Activated CD8-positive, alpha-beta memory T cell treated with anti-CD3 and anti-CD28 coated beads, Interleukin-2, amount 10 ng/mL, durations not matched to agents 7 days and 5 days (primary cell): ENCODE measurements around the gene CHTF8. TPM values are rescaled to one million over a fixed set of nuclear protein-coding genes. Genes with fewer than 3 reads are reported as not detected.

Source experiments
- ATAC-seq: fragments of 150-1000 bp; cut with Tn5 transposase; one replicate; pipeline ENCODE4 v1.10.0; 2021; ENCODE audit warnings: moderate library complexity
- CTCF ChIA-PET: fragments of 350-600 bp; sonication (Branson Sonifier 250); formaldehyde crosslinking; loops from one replicate; lab custom pipeline; 2021; ENCODE audit warnings: antibody characterized with exemption; lab: Charles Lee
- DNase-seq: peaks from one replicate; pipeline ENCODE4 v3.0.0-alpha.2; 2020
- H3K27ac Mint-ChIP-seq: one replicate; pipeline ENCODE4 v1.8.0; 2021; ENCODE audit warnings: mild to moderate bottlenecking, mixed read lengths
- H3K27me3 Mint-ChIP-seq: one replicate; pipeline ENCODE4 v1.8.0; 2021; ENCODE audit warnings: mixed read lengths
- H3K36me3 Mint-ChIP-seq: one replicate; pipeline ENCODE4 v1.8.0; 2021; ENCODE audit warnings: mild to moderate bottlenecking, mixed read lengths
- H3K4me1 Mint-ChIP-seq: one replicate; pipeline ENCODE4 v1.8.0; 2021; ENCODE audit warnings: mixed read lengths
- H3K4me3 Mint-ChIP-seq: one replicate; pipeline ENCODE4 v1.8.0; 2021; ENCODE audit warnings: mild to moderate bottlenecking, moderate library complexity, mixed read lengths
- H3K9me3 Mint-ChIP-seq: one replicate; pipeline ENCODE4 v1.8.0; 2022; ENCODE audit warnings: low read depth, mixed read lengths
- total RNA-seq, 2 experiments: library from RNA; stranded (reverse); gene quantifications; one replicate each; pipeline ENCODE4 v1.2.3, GENCODE V29; 2021

CHTF8 gene, protein sequence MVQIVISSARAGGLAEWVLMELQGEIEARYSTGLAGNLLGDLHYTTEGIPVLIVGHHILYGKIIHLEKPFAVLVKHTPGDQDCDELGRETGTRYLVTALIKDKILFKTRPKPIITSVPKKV
- 100 to 1,000 TPM; 133 to 147 TPM for total RNA-seq

DNA sequence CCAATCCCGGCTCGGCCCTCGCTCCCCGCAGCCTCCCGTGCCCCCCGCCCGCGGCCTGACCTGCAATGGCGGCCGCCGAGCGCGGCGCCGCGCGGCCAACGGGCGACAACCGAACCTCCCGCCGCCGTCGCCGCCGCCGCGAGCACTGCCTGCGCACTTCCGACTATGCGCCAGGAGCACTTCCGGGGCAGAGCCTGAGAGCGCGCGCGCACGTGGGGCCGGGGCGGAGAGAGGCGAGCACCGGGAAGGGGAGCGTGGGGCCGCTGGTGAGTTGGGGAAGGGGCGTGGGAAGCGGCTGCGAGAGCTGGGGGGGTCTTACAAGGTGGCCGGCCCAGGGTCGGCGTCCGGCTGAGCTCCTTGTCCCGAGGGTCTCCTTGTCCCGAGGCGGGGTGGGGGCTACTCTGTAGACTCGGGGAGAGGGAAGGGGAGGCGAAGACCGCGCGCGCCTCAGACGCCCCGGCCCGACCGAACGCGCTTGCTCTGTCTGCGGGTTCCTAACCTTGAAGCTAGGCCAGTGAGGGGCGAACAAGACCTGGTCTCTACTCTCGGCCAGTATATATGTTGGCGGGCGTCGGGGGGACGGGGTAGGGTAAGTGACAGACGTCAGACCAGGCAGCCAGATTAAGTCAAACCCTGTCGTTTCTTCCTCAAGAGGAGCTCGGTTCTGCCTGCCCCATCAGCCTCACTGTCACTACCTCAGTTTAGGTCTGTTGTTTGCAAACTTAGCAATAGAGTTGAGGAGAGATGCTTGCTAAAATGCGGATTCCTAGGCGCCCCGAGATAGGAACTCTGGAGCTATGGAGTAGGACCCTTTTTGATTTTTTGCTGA is at the start of gene CHTF8, which contains the start of gene UTP4:
CHTF8 (minus strand) TSS at position 165 of the 829 bp plus-strand sequence. CDS start 11,130 bp downstream, outside the sequence.
UTP4 (plus strand) TSS at position 226 of the 829 bp plus-strand sequence. CDS start 811 bp downstream, outside the sequence.
- peak; percentile 91 for DNase-seq
- ATAC-seq: peak; percentile 95
- CTCF ChIA-PET: interaction anchor here (0.8 to 2.9 kb wide), 5 partner anchors 8 to 178 kb away, joined by 3 to 18 read pairs (median 4); partner anchors contain the start of gene SNTB2
- H3K4me3 Mint-ChIP-seq: peak within 1 kb of the TSS; percentile 95
- H3K27ac Mint-ChIP-seq: peak within 1 kb of the TSS; percentile 87
- H3K36me3 Mint-ChIP-seq: peaks cover 23% of the 10 kb centered on the region
- peaks cover 51% of the 10 kb centered on the region for H3K4me1 Mint-ChIP-seq
- H3K27me3 Mint-ChIP-seq: no peaks in the 10 kb centered on the region
- no peaks in the 10 kb centered on the region for H3K9me3 Mint-ChIP-seq

DNA sequence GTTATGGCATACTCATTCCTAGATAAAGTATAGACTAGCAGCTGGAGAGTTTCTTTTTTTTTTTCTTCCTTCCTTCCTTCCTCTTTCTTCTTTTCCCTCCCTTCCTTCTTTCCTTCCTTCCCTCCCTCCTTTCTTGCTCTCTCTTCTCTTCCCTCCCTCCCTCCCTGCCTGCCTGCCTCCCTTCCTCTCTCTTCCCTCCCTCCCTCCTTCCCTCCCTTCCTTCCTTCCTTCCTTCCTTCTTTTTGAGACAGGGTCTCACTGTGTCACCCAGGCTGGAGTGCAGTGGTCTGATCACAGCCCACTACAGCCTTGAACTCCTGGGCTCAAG is 47.6 kb upstream of the CHTF8 start:
- CTCF ChIA-PET: interaction anchor here (0.7 to 1.2 kb wide), 2 partner anchors 14 to 66 kb away, joined by 3 to 4 read pairs; no protein-coding TSS in a partner anchor
- Mint-ChIP-seq H3K9me3 (no peaks in the 10 kb centered on the region), H3K27ac (no peak overlapping the region), H3K4me3 (no peak overlapping the region), H3K36me3 (peaks cover 13% of the 10 kb centered on the region), H3K27me3 (no peaks in the 10 kb centered on the region), H3K4me1 (peaks cover 17% of the 10 kb centered on the region)
- ATAC-seq (no peak), DNase-seq (no peak)

DNA sequence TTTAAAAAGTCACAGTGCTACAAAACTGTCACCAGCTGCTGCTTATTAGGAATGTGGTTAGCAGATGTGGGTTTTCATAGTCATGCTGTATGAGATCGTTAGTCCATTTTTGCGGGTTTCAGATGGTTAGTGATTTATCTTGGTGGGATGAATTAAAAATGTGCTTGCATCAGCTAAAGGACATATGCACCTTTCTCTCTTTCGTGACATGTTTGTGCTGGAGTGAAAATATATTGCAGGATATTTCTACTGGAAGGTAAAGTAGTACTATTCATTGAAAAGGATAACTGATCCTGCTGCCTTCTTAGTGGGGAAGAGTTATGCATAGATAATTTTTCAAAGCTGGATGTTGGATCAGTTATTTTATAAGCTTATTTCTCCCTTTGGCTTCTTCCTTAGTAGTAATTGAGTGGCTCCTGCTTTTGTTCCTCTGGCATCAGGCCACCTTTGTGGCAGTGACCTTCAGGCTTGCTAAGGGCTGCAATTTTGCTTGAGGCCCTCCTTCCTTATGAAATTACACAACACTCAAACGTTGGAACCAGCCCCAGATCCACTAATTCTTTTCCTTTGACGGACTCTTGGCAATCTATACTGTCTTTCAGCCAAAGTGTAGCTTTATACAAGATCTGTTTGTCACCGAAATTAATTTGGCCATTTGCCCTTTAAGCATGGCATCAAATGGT is 47.1 kb upstream of the CHTF8 start:
- H3K36me3 Mint-ChIP-seq: peaks cover 11% of the 10 kb centered on the region
- CTCF ChIA-PET: interaction anchor here (1.2 kb wide), 1 partner anchor 66 kb away, joined by 4 read pairs; no protein-coding TSS in a partner anchor
- ATAC-seq (no peak), DNase-seq (no peak)
- no peak overlapping the region for H3K4me3 Mint-ChIP-seq
- H3K27me3 Mint-ChIP-seq: no peaks in the 10 kb centered on the region
- no peaks in the 10 kb centered on the region for H3K9me3 Mint-ChIP-seq
- H3K4me1 Mint-ChIP-seq: peaks cover 14% of the 10 kb centered on the region
- no peak overlapping the region for H3K27ac Mint-ChIP-seq

DNA sequence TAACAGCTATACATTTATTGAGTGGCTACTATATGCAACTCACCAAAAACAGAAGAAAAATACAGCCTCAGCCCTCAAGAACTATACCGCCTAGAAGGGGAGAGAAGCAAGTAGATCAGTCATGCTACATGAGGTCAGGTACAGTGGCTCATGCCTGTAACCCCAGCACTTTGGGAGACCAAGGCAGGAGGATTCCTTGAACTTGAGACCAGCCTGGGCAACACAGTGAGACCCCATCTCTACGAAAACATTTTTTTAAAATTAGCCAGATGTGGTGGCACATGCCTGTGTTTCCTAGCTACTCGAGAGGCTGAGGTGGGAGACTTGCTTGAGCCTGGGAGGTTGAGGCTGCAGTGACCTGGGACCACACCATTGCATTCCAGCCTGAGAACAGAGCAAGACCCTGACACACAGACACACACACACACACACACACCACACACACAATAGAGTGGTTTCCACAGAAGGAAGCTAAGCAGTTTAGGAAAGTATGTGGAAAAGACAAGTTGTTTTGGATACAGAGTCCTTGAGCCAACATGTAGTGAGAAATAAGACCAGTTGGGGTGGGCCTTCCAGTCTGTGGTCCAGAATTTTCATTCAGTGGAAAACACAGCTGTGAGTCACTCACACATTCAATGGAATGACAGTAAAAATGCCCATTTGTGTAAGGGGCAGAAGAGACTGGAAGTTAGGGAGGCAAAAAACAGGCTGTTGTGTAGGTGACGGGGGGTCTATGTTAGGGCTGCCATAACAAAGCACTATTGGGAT is 43.8 kb upstream of the CHTF8 start:
- Mint-ChIP-seq H3K4me1 (peaks cover 15% of the 10 kb centered on the region), H3K9me3 (no peaks in the 10 kb centered on the region), H3K27ac (no peak overlapping the region), H3K4me3 (no peak overlapping the region), H3K36me3 (peaks cover 15% of the 10 kb centered on the region), H3K27me3 (no peaks in the 10 kb centered on the region)
- CTCF ChIA-PET: interaction anchor here (1.2 kb wide), 1 partner anchor 10 kb away, joined by 3 read pairs; no protein-coding TSS in a partner anchor
- ATAC-seq (no peak), DNase-seq (no peak)

DNA sequence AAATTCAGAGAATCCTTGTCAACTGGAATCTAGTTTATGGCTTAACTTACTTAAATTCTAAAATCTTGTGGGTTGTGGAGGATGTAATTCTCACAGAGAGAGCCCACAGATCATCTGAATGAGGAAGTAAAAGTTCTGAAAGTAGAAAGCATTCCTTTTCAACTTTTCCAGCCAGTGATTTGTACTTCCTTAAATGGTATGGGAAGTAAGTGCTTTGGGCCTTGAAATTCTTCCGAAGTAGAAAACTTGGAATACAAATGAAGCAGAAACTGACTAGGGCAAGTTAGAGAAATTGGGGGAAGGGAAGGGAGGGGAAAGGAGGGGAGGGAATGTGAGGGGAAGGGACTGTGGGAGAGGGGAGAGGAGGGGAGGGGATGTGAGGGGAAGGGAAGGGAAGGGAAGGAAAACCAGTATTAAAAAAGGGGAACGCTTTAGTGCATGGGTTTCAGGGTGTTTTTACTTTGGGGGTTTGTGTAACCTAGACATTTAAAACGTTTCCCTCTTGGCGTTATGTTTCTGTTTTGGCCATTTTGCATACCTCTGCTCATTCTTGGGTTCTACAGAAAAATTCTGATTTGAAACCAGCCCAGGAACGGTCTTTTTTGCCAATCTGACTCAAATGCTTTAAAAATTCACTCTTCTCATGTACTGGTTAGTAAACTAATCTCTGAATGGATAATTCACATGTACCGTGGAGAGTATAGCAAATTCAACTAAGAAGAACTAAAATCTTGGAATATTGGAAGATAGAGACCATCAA is 39.1 kb upstream of the CHTF8 start:
- no peak for DNase-seq
- H3K9me3 Mint-ChIP-seq: no peaks in the 10 kb centered on the region
- H3K27ac Mint-ChIP-seq: no peak overlapping the region
- no peaks in the 10 kb centered on the region for H3K27me3 Mint-ChIP-seq
- no peak for ATAC-seq
- CTCF ChIA-PET: no interaction called here
- peaks cover 32% of the 10 kb centered on the region for H3K36me3 Mint-ChIP-seq
- peaks cover 21% of the 10 kb centered on the region for H3K4me1 Mint-ChIP-seq
- H3K4me3 Mint-ChIP-seq: no peak overlapping the region

DNA sequence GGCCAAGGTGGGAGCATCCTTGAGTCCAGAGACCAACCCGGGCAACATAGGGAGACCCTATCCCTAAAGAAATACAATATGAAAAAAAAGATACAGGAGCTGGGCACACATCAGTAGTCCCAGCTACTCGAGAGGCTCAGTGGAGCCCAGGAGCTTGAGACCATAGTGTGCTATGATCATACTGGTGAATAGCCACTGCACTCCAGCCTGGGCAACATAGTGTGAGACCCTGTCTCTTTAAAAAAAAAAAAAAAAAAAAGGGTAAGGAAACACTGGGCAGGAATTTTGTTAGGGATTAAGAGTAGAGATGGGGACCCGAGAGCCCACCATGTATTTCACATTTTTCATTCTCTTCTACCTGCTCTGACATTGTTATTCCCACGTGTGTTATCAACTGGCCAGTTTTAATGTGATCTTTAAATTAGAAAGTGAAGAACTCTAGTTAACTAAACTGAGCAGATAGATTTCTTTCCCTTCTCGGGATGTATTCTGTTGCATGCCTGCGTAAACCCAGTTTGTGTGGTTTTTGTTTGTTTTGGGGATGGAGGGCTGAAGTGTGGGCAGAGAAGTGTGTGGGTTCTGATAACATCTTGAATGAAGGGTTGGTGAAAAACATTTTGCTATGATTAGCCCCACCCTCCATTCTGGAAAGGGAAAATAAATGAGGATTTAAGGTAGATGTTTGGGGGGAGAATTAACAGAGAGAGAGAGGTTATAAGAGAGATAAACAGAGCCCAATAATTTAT is 37.4 kb upstream of the CHTF8 start:
- DNase-seq: no peak
- Mint-ChIP-seq H3K4me1 (peaks cover 35% of the 10 kb centered on the region), H3K27ac (no peak overlapping the region), H3K4me3 (no peak overlapping the region), H3K27me3 (no peaks in the 10 kb centered on the region), H3K9me3 (no peaks in the 10 kb centered on the region), H3K36me3 (peaks cover 41% of the 10 kb centered on the region)
- ATAC-seq: no peak
- CTCF ChIA-PET: interaction anchor here (5.8 kb wide), 1 partner anchor 19 kb away, joined by 22 read pairs; no protein-coding TSS in a partner anchor

DNA sequence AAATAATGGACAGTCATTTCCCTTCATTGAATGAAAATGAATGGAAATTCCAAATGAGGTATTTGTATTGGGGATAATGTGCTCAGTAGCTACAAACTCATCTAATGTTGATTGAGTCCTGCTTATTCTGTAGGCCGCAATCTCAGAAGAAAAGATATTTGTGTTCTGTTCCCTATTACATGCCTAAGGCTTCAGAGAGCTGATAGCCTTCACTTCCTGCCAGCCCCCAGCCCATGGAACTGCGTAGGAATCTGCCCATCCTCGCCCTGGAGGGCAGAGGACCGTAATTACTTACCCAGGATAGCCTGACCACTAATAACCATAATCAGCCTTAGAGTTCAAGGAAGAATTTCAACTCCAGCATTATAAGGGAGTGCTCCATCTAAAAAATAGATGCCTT is 36.7 kb upstream of the CHTF8 start:
- no peak for DNase-seq
- ATAC-seq: no peak
- Mint-ChIP-seq H3K4me3 (no peak overlapping the region), H3K4me1 (peaks cover 37% of the 10 kb centered on the region), H3K27me3 (no peaks in the 10 kb centered on the region), H3K9me3 (no peaks in the 10 kb centered on the region), H3K27ac (no peak overlapping the region), H3K36me3 (peaks cover 45% of the 10 kb centered on the region)
- CTCF ChIA-PET: interaction anchor here (5.8 kb wide), 1 partner anchor 18 kb away, joined by 22 read pairs; no protein-coding TSS in a partner anchor

DNA sequence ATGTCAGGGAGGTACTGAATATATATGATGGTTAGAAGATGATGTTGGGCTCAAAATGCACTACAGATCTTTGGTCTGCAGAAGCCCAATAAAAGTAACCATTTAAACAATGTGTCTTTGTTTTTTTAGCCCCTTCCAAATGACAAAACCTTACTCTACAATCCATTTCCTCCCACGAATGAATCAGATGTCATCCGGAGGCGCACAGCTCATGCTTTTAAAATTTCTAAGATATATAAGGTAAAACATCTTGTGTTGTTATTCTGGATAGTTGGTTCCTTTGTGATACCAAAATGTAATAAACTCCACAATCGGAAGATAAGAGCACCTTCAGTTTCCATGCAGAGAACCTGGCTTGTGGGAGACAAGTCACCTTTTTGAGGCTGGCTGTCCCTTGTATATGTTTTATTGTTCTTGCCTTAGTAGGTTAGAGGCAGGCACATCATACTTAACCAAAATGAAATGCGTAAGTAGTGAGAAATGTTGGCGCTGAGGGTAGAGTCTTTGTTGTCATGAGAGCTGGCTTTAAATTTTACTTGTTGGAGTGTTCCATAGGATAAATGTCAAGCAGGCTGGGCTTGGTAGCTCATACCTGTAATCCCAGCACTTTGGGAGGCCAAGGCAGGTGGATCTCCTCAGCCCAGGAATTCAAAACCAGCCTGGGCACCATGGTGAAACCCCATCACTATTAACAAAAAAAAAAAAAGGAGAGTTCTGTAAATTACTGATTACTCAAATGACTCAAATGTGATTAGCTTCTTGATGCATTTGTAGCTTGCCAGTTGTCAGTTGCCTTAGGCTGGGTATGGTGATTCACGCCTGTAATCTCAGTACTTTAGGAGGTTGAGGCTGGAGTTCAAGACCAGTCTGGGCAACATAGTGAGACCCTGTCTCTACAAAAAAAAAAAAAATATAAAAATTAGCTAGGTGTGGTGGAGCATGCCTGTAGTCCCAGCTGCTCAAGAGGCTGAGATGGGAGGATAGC is 34.9 kb upstream of the CHTF8 start:
- no peak overlapping the region for H3K4me3 Mint-ChIP-seq
- ATAC-seq (no peak), DNase-seq (no peak)
- H3K27me3 Mint-ChIP-seq: no peaks in the 10 kb centered on the region
- no peaks in the 10 kb centered on the region for H3K9me3 Mint-ChIP-seq
- CTCF ChIA-PET: interaction anchor here (0.6 to 5.8 kb wide), 8 partner anchors 9 to 540 kb away, joined by 3 to 22 read pairs (median 5); partner anchors contain the start of gene SNTB2
- peaks cover 51% of the 10 kb centered on the region for H3K36me3 Mint-ChIP-seq
- peak overlapping the region; percentile 77 for H3K27ac Mint-ChIP-seq
- peaks cover 31% of the 10 kb centered on the region for H3K4me1 Mint-ChIP-seq

DNA sequence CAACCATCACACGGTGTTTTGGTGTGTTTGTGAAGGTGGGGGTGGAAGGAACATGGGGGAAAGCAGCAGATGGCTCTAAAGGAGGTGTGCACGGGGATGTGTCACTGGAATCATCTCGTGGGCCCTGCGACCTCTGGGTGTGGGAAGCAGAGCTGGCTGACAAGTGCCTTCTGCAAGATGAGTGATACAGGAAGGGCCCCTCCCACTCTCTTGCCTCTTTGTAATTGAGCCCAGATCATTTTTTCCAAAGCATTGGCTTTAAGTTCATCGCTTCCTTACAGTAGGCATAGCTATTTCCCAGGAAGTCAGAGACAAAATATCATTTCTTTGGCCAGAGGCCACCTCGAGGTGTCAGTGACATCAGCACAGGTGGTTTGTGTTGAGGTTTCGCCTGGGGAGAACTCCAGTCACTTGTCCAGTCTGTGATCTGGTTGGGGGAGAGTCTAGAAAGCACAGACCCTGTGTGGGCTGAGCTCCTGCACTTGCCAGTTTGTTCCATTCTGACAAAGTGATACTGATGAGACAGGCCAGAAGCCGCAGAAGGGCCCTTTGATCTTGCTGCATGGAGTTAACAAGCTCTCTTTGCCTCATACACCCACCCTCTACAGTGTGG is 33.9 kb upstream of the CHTF8 start:
- DNase-seq (peak; percentile 72), ATAC-seq (peak; percentile 86)
- H3K4me1 Mint-ChIP-seq: peaks cover 31% of the 10 kb centered on the region
- H3K27me3 Mint-ChIP-seq: no peaks in the 10 kb centered on the region
- peak overlapping the region; percentile 77 for H3K27ac Mint-ChIP-seq
- H3K36me3 Mint-ChIP-seq: peaks cover 52% of the 10 kb centered on the region
- no peak overlapping the region for H3K4me3 Mint-ChIP-seq
- CTCF ChIA-PET: interaction anchor here (0.9 to 5.8 kb wide), 9 partner anchors 10 to 122 kb away, joined by 3 to 22 read pairs (median 5); partner anchors contain the start of gene SNTB2
- H3K9me3 Mint-ChIP-seq: no peaks in the 10 kb centered on the region

DNA sequence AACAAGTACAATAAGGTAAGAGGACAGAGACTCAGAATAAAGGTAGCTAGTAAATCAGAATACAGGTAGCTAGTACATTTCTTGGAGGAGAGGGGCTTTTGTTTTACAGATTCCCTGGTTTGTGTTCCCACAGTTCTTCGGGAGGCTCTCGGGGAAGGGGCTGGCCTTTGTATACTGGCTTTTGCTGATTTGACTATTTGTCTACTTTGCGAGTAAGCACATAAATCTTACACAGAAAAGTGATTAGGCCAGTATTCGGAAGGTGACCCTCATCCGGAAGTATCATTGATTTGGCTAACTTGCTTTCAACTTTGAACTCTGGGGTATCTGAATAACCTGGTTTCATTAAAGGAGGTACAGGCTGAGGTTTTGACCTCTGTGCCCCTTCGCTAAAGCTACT is 33.2 kb upstream of the CHTF8 start:
- no peaks in the 10 kb centered on the region for H3K9me3 Mint-ChIP-seq
- H3K4me1 Mint-ChIP-seq: peaks cover 31% of the 10 kb centered on the region
- H3K27ac Mint-ChIP-seq: peak overlapping the region; percentile 77
- DNase-seq: no peak
- peaks cover 57% of the 10 kb centered on the region for H3K36me3 Mint-ChIP-seq
- no peaks in the 10 kb centered on the region for H3K27me3 Mint-ChIP-seq
- no peak for ATAC-seq
- CTCF ChIA-PET: interaction anchor here (1.1 to 5.8 kb wide), 7 partner anchors 11 to 123 kb away, joined by 3 to 22 read pairs (median 5); partner anchors contain the start of gene SNTB2
- H3K4me3 Mint-ChIP-seq: no peak overlapping the region
